Measurements from ENCODE around the gene MOSPD2. TPM values are rescaled to one million over a fixed set of nuclear protein-coding genes. Genes with fewer than 3 reads are reported as not detected.

MOSPD2 gene
- total RNA-seq, 1 donor from 2014 or later, result 8.4 TPM

DNA sequence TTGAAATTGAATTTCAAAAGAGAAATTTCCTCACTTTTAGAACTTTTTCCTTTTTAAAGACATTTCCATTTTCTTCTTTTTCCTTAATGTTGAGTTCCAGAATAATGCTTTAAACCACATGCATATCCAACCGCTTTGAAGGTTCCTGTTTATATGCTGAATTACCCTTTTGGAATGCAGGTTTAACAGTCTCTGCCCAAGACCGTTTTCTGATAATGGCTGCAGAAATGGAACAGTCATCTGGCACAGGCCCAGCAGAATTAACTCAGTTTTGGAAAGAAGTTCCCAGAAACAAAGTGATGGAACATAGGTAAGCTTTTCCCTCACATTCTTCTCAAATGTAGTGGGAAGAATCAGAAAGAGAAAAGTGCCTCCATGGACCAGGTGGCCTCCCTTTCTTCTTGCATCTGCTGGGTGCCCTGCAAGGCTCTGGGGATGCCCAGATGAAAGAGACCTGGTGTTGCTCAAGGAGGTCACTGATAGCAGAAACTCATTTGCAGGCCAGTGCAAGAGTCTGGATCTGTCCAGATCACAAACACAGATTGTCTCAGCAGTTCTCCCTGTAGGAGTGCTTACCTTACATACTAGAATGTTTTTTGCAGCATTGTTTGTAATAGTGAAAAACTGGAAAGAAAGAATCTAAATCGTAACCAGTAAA lies 42.9 kb downstream of the MOSPD2 start:
- TF ChIP-seq, protein P1, sequence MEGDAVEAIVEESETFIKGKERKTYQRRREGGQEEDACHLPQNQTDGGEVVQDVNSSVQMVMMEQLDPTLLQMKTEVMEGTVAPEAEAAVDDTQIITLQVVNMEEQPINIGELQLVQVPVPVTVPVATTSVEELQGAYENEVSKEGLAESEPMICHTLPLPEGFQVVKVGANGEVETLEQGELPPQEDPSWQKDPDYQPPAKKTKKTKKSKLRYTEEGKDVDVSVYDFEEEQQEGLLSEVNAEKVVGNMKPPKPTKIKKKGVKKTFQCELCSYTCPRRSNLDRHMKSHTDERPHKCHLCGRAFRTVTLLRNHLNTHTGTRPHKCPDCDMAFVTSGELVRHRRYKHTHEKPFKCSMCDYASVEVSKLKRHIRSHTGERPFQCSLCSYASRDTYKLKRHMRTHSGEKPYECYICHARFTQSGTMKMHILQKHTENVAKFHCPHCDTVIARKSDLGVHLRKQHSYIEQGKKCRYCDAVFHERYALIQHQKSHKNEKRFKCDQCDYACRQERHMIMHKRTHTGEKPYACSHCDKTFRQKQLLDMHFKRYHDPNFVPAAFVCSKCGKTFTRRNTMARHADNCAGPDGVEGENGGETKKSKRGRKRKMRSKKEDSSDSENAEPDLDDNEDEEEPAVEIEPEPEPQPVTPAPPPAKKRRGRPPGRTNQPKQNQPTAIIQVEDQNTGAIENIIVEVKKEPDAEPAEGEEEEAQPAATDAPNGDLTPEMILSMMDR (IDR thresholded peaks at IDR 0.05; ENCODE audit: unreplicated experiment), result no peak

DNA sequence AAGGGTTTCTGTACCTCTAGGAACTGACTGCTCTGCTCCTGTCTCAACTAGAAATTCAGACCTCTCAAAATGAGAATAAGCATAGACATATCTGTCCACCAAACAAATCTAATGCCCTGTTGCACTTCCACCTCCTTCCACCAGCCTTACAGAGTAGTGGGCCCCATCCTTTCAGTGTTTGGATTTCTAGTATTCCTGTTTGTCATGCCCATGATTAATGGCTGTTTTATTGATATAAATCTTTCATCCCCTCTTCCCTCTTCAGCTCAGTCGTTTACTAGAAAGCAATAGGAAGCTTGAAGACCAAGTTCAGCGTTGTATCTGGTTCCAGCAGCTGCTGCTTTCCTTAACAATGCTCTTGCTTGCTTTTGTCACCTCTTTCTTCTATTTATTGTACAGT lies 46.2 kb downstream of the MOSPD2 start:
- no peaks in the 10 kb centered on the region for H3K4me1 Mint-ChIP-seq (ENCODE audit: low read depth)
- H3K36me3 Mint-ChIP-seq (ENCODE audit: insufficient read depth), result peaks cover 6% of the 10 kb centered on the region
- no peaks in the 10 kb centered on the region for H3K27me3 Mint-ChIP-seq
- no peak for DNase-seq (ENCODE audit: low spot score, unreplicated experiment)
- H3K9me3 Mint-ChIP-seq (ENCODE audit: low read depth), result peaks cover 6% of the 10 kb centered on the region
- no peak overlapping the region for H3K4me3 Mint-ChIP-seq (ENCODE audit: low read depth)
- TF ChIP-seq, protein P1 (IDR thresholded peaks at IDR 0.05; ENCODE audit: unreplicated experiment), result no peak
- H3K27ac Mint-ChIP-seq, result no peak overlapping the region

More for the DNA sequence above, 42.9 kb downstream of the MOSPD2 start:
- DNase-seq (ENCODE audit: low spot score, unreplicated experiment), result no peak
- no peak overlapping the region for H3K27ac Mint-ChIP-seq
- H3K36me3 Mint-ChIP-seq (ENCODE audit: insufficient read depth), result peaks cover 6% of the 10 kb centered on the region
- H3K27me3 Mint-ChIP-seq, result no peaks in the 10 kb centered on the region
- peaks cover 4% of the 10 kb centered on the region for H3K9me3 Mint-ChIP-seq (ENCODE audit: low read depth)
- no peaks in the 10 kb centered on the region for H3K4me1 Mint-ChIP-seq (ENCODE audit: low read depth)
- H3K4me3 Mint-ChIP-seq (ENCODE audit: low read depth), result no peak overlapping the region

DNA sequence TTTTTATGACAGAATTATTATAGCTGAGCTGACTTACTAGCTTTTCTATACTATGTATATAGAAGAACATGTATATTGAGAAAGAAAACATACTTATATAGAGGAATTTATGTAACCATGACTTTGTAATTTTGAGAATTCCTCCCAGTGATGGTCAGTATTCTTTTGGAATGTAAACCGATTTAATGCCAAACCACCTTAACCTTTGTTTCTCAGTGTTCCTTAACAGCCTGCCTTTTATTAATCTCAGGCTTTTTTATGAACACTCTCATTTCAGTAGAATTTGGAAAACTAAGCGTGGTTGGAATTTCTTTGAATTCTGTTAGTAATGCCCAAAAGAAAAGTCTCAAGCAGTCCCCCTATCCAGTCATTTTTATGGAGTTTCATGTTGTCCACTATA lies 47.0 kb downstream of the MOSPD2 start:
- Mint-ChIP-seq H3K9me3 (ENCODE audit: low read depth) (peaks cover 6% of the 10 kb centered on the region), H3K36me3 (ENCODE audit: insufficient read depth) (peaks cover 6% of the 10 kb centered on the region), H3K4me3 (ENCODE audit: low read depth) (no peak overlapping the region), H3K27ac (no peak overlapping the region), H3K4me1 (ENCODE audit: low read depth) (no peaks in the 10 kb centered on the region), H3K27me3 (no peaks in the 10 kb centered on the region)
- DNase-seq (ENCODE audit: low spot score, unreplicated experiment), result no peak
- TF ChIP-seq, protein P1 (IDR thresholded peaks at IDR 0.05; ENCODE audit: unreplicated experiment), result no peak

DNA sequence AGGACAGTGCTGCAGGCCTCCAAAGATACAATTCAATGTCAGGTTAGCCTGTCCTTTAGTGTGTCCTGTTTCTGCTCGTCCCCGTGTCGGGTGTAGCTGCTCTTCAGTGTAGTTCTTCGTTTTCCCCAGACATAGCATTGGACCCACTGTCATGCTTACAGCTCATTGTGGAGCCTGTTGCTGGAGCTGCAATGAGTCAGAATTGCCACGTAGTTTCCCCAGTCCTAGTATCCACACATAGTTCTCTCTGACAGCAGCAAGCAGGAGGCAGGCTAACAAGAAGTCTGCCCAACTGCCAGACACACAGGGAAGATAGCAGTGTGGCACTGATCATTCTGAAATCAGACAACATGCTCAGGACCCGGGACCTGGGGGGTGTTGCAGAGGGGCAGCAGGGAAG lies 49.2 kb downstream of the MOSPD2 start:
- Mint-ChIP-seq H3K36me3 (ENCODE audit: insufficient read depth) (peaks cover 3% of the 10 kb centered on the region), H3K27ac (no peak overlapping the region), H3K27me3 (no peaks in the 10 kb centered on the region), H3K4me1 (ENCODE audit: low read depth) (no peaks in the 10 kb centered on the region), H3K4me3 (ENCODE audit: low read depth) (no peak overlapping the region), H3K9me3 (ENCODE audit: low read depth) (peaks cover 6% of the 10 kb centered on the region)
- TF ChIP-seq, protein P1 (IDR thresholded peaks at IDR 0.05; ENCODE audit: unreplicated experiment), result no peak
- no peak for DNase-seq (ENCODE audit: low spot score, unreplicated experiment)

DNA sequence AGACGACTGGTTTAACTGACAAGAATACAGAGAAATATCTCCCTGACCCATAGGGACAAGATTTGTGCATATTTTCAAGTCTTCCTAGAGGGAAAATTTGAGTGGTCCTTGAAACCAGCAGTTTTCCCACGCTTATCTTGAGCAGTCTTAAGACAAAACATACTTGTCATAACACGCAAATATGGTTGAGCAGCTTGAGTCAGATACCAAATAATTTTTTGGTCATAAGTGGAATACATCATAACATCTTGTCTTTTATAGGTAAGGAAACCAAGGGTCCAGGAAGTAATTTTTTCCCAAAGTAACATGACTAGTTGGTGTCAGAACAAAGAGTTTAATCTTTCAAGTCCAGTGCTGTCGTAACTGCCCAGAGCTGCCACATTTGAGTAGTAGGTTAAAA lies 50.5 kb downstream of the MOSPD2 start:
- no peak overlapping the region for H3K4me3 Mint-ChIP-seq (ENCODE audit: low read depth)
- no peak for DNase-seq (ENCODE audit: low spot score, unreplicated experiment)
- no peaks in the 10 kb centered on the region for H3K4me1 Mint-ChIP-seq (ENCODE audit: low read depth)
- peaks cover 6% of the 10 kb centered on the region for H3K9me3 Mint-ChIP-seq (ENCODE audit: low read depth)
- peak overlapping the region; percentile 54 for H3K27ac Mint-ChIP-seq
- H3K36me3 Mint-ChIP-seq (ENCODE audit: insufficient read depth), result peaks cover 1% of the 10 kb centered on the region
- TF ChIP-seq, protein P1 (IDR thresholded peaks at IDR 0.05; ENCODE audit: unreplicated experiment), result no peak
- no peaks in the 10 kb centered on the region for H3K27me3 Mint-ChIP-seq
